GM23338 (cell line): Measurements from ENCODE around the gene HMG20B. TPM values are rescaled to one million over a fixed set of nuclear protein-coding genes. Genes with fewer than 3 reads are reported as not detected.

ENCODE experiments used
- ATAC-seq: fragments of 200-7000 bp; cut with Tn5 transposase; 3 replicates; pipeline ENCODE4 v1.9.1; 2020
- DNase-seq: peaks from one replicate; pipeline ENCODE4 v3.0.0-alpha.2; 2015; ENCODE audit warnings: low spot score
- H2AFZ ChIP-seq: fragments of 200-600 bp; sonication (generic); 2 replicates; pipeline ENCODE4 v1.8.0; 2016; ENCODE audit warnings: antibody characterized with exemption, mild to moderate bottlenecking, moderate library complexity
- H3F3A ChIP-seq: fragments of 200-600 bp; sonication (generic); replicated peaks from 2 replicates; pipeline ENCODE4 v1.8.0; 2017; ENCODE audit warnings: antibody characterized with exemption, mixed run types, low read depth
- H3K27ac ChIP-seq: fragments of 200-600 bp; sonication (generic); 2 replicates; pipeline ENCODE4 v1.6.1; 2016; ENCODE audit warnings: low read depth
- H3K27me3 ChIP-seq: fragments of 200-600 bp; sonication (generic); 2 replicates; pipeline ENCODE4 v1.8.0; 2016; ENCODE audit warnings: mild to moderate bottlenecking, mixed run types, moderate library complexity; ENCODE audit not compliant: insufficient read depth
- H3K36me3 ChIP-seq: fragments of 200-600 bp; sonication (generic); 2 replicates; pipeline ENCODE4 v1.8.0; 2016; ENCODE audit warnings: mild to moderate bottlenecking; ENCODE audit not compliant: insufficient read depth
- H3K4me1 ChIP-seq: fragments of 200-600 bp; sonication (generic); 2 replicates; pipeline ENCODE4 v1.8.0; 2016; ENCODE audit warnings: mild to moderate bottlenecking, moderate library complexity; ENCODE audit not compliant: insufficient read depth
- H3K4me2 ChIP-seq: fragments of 200-600 bp; sonication (generic); 2 replicates; pipeline ENCODE4 v1.7.1; 2017; ENCODE audit warnings: mixed run types
- H3K4me3 ChIP-seq: fragments of 200-600 bp; sonication (generic); 2 replicates; pipeline ENCODE4 v1.6.1; 2016; ENCODE audit warnings: mixed run types
- H3K79me2 ChIP-seq: fragments of 200-600 bp; sonication (generic); replicated peaks from 2 replicates; pipeline ENCODE4 v1.8.0; 2017; ENCODE audit warnings: mild to moderate bottlenecking; ENCODE audit not compliant: insufficient read depth
- H3K9me2 ChIP-seq: fragments of 200-600 bp; sonication (generic); 2 replicates; pipeline ENCODE4 v1.8.0; 2017; ENCODE audit not compliant: insufficient read depth
- H4K20me1 ChIP-seq: fragments of 200-600 bp; sonication (generic); replicated peaks from 2 replicates; pipeline ENCODE4 v1.8.0; 2017; ENCODE audit warnings: mild to moderate bottlenecking; ENCODE audit not compliant: insufficient read depth
- H3K27ac Mint-ChIP-seq: 2 replicates; pipeline ENCODE4 v1.8.0; 2020; ENCODE audit warnings: inconsistent platforms, mild to moderate bottlenecking, moderate library complexity, mixed read lengths
- H3K27me3 Mint-ChIP-seq: 3 replicates; pipeline ENCODE4 v1.8.0; 2022; ENCODE audit warnings: low read depth, mild to moderate bottlenecking, moderate library complexity, mixed read lengths, inconsistent platforms; ENCODE audit not compliant: insufficient read depth, poor library complexity
- H3K36me3 Mint-ChIP-seq: 3 replicates; pipeline ENCODE4 v1.8.0; 2021; ENCODE audit warnings: low read depth, mild to moderate bottlenecking, inconsistent platforms, moderate library complexity, mixed read lengths
- H3K4me1 Mint-ChIP-seq: 3 replicates; pipeline ENCODE4 v1.8.0; 2020; ENCODE audit warnings: mild to moderate bottlenecking, inconsistent platforms, mixed read lengths
- H3K4me3 Mint-ChIP-seq: 3 replicates; pipeline ENCODE4 v1.8.0; 2021; ENCODE audit warnings: moderate library complexity, mild to moderate bottlenecking, inconsistent platforms, mixed read lengths
- H3K9me3 Mint-ChIP-seq: 3 replicates; pipeline ENCODE4 v1.8.0; 2020; ENCODE audit warnings: moderate library complexity, mild to moderate bottlenecking, inconsistent platforms, mixed read lengths
- CREB1 ChIP-seq: fragments of 250-450 bp; sonication (Bioruptor Pico); IDR thresholded peaks from 2 replicates; pipeline ENCODE4 v1.5.0; 2020; ENCODE audit warnings: low read depth, mild to moderate bottlenecking, moderate library complexity
- CTCF ChIP-seq, 2 experiments: fragments of 200-600 bp in 1 of 2; sonication (generic) in 1 of 2; conservative IDR thresholded peaks; 2 replicates each; pipeline versions ENCODE4 v1.5.1 to v1.6.1; 2016 to 2017; ENCODE audit warnings: antibody characterized with exemption in 2 of 2, low read depth in 2 of 2, mild to moderate bottlenecking in 2 of 2, moderate library complexity in 1 of 2
- ETS1 ChIP-seq: IDR thresholded peaks from 2 replicates; pipeline ENCODE4 v1.6.1; 2016; ENCODE audit warnings: antibody characterized with exemption
- EZH2 ChIP-seq: fragments of 200-600 bp; sonication (generic); IDR thresholded peaks from one replicate; pipeline ENCODE4 v1.8.0; 2017; ENCODE audit warnings: antibody characterized with exemption, mild to moderate bottlenecking, low read depth; ENCODE audit not compliant: unreplicated experiment
- EZH2phosphoT487 ChIP-seq: fragments of 200-600 bp; sonication (generic); IDR thresholded peaks from one replicate; pipeline ENCODE4 v1.8.1; 2018; ENCODE audit warnings: antibody characterized with exemption; ENCODE audit not compliant: unreplicated experiment
- JUNB ChIP-seq: IDR thresholded peaks from one replicate; pipeline ENCODE4 v1.6.1; 2016; ENCODE audit warnings: antibody characterized with exemption; ENCODE audit not compliant: unreplicated experiment
- NANOG ChIP-seq: IDR thresholded peaks from 2 replicates; pipeline ENCODE4 v1.6.1; 2016; ENCODE audit warnings: antibody characterized with exemption, borderline replicate concordance
- POLR2AphosphoS5 ChIP-seq: IDR thresholded peaks from 2 replicates; pipeline ENCODE4 v1.6.1; 2016; ENCODE audit warnings: antibody characterized with exemption, low read depth
- REST ChIP-seq: IDR thresholded peaks from one replicate; pipeline ENCODE4 v1.6.1; 2018; ENCODE audit warnings: antibody characterized with exemption; ENCODE audit not compliant: unreplicated experiment
- STAT1 ChIP-seq: IDR thresholded peaks from one replicate; pipeline ENCODE4 v1.6.1; 2016; ENCODE audit warnings: antibody characterized with exemption; ENCODE audit not compliant: unreplicated experiment
- ZNF331 ChIP-seq: fragments of 250-450 bp; sonication (Bioruptor Pico); IDR thresholded peaks from 2 replicates; pipeline ENCODE4 v1.5.0; 2020; ENCODE audit warnings: low read depth, mild to moderate bottlenecking, moderate library complexity
- polyA plus RNA-seq: library from polyadenylated mRNA; unstranded; fragments of >200 nt; fragmentation: Nextera tagmentation; extraction: Ambion mirVana; gene quantifications from 2 replicates; pipeline ENCODE4 v1.2.1, GENCODE V29; 2016
- total RNA-seq: library from RNA; depleted of rRNA; stranded (reverse); fragments of >200 nt; shearing (Covaris generic); gene quantifications from 2 replicates; pipeline ENCODE4 v1.2.3, GENCODE V29; 2014

HMG20B gene
- total and polyA plus RNA-seq, 2 experiments from 2014 or later = 74.1 to 130 TPM

DNA sequence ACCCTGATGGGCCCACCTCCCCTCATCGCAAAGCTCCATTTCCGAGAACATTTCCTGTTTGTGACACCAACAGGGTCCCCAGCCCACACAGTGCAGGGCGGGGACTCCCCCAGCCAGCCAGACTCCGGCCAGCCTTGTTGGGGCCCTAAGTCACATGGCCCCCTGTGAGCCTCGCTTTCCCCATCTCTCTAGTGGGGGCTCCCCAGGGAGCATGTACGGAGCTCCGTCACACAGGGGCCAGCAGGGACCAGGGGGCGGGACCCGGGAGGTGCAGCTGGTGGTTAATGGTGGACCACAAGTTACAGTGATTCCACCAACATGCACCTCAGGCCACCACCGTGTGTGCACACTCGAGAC, 32.2 kb downstream of the HMG20B start (continued):
- no peak for TF ChIP-seq REST
- no peak for TF ChIP-seq EZH2
- no peak for TF ChIP-seq JUNB
- no peak for TF ChIP-seq POLR2AphosphoS5
- TF ChIP-seq ETS1 = no peak
- no peak for TF ChIP-seq STAT1

GRCh38 chr19:3605361-3605760, 32.6 kb downstream of the HMG20B start:
- no peak for DNase-seq
- Histone ChIP-seq H3F3A (peaks cover 4% of the 10 kb centered on the region; the same call in 1 of the 2 replicates), H2AFZ (no peak overlapping the region), H3K4me3 (no peak overlapping the region), H3K27ac (no peak overlapping the region), H4K20me1 (no peaks in the 10 kb centered on the region), H3K4me2 (no peak overlapping the region; the same call in 1 of the 2 replicates), H3K27me3 (peaks cover 11% of the 10 kb centered on the region), H3K79me2 (no peaks in the 10 kb centered on the region), H3K9me2 (no peaks in the 10 kb centered on the region), H3K36me3 (no peaks in the 10 kb centered on the region), H3K4me1 (peaks cover 10% of the 10 kb centered on the region)
- H3K36me3 Mint-ChIP-seq = peaks cover 5% of the 10 kb centered on the region; the same call in 2 of the 3 replicates
- peaks cover 11% of the 10 kb centered on the region for H3K4me1 Mint-ChIP-seq
- ATAC-seq = no peak
- no peaks in the 10 kb centered on the region for H3K9me3 Mint-ChIP-seq
- no peak for TF ChIP-seq EZH2
- peaks cover 10% of the 10 kb centered on the region for H3K27me3 Mint-ChIP-seq
- no peak overlapping the region for H3K4me3 Mint-ChIP-seq
- H3K27ac Mint-ChIP-seq = no peak overlapping the region

DNA sequence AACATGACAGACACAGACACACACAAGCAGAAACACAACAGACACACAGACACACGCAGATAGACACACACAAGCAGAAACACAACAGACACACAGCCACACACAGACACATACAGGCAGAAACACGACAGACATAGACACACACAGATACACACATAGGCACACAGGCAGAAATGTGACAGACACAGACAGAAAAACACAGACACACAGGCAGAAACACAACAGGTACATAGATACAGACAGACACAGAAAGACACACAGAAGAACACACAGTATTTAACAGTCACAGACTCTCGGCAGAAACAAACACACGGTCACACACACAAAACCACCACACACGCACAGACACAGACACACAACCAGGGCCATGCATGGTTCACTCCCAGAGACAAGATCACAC, 33.0 kb downstream of the HMG20B start:
- Histone ChIP-seq H3K79me2 (no peaks in the 10 kb centered on the region), H3K9me2 (no peaks in the 10 kb centered on the region), H3F3A (peaks cover 4% of the 10 kb centered on the region; the same call in 1 of the 2 replicates), H3K4me1 (peaks cover 10% of the 10 kb centered on the region), H3K4me2 (peak overlapping the region; percentile 95), H3K27ac (no peak overlapping the region), H3K4me3 (peak overlapping the region; percentile 64), H3K27me3 (peaks cover 11% of the 10 kb centered on the region), H4K20me1 (no peaks in the 10 kb centered on the region), H3K36me3 (no peaks in the 10 kb centered on the region), H2AFZ (no peak overlapping the region)
- no peaks in the 10 kb centered on the region for H3K9me3 Mint-ChIP-seq
- H3K4me1 Mint-ChIP-seq = peaks cover 11% of the 10 kb centered on the region
- H3K4me3 Mint-ChIP-seq = no peak overlapping the region
- peaks cover 10% of the 10 kb centered on the region for H3K27me3 Mint-ChIP-seq
- DNase-seq (no peak), ATAC-seq (no peak)
- peaks cover 8% of the 10 kb centered on the region; the same call in 2 of the 3 replicates for H3K36me3 Mint-ChIP-seq
- H3K27ac Mint-ChIP-seq = no peak overlapping the region
- no peak for TF ChIP-seq CREB1 (CRISPR knock-in tag)
- TF ChIP-seq ZNF331 = no peak
- no peak for TF ChIP-seq EZH2
- no peak for TF ChIP-seq NANOG
- TF ChIP-seq REST = no peak
- no peak for TF ChIP-seq STAT1
- no peak for TF ChIP-seq ETS1
- no peak for TF ChIP-seq JUNB
- no peak for TF ChIP-seq POLR2AphosphoS5
- no peak for TF ChIP-seq EZH2phosphoT487
- TF ChIP-seq CTCF (conservative IDR thresholded peaks at IDR 0.05; ENCODE audit: low read depth in 2 of 2) = no peak
